ENCODE measurements around the gene PRPF40A. TPM values are rescaled to one million over a fixed set of nuclear protein-coding genes. Genes with fewer than 3 reads are reported as not detected.

PRPF40A gene
- total and polyA plus RNA-seq, 2 experiments from 2014 or later, result 86.1 to 112 TPM

GRCh38 chr2:152615177-152615576 is 102.1 kb downstream of the PRPF40A start:
- peaks cover 13% of the 10 kb centered on the region; the same call in 1 of the 2 replicates for H3K36me3 ChIP-seq (ENCODE audit: low read depth)
- no peaks in the 10 kb centered on the region for H3F3A ChIP-seq (ENCODE audit: insufficient read depth)
- no peak overlapping the region for H3K9ac ChIP-seq
- H3K4me2 ChIP-seq (ENCODE audit: unreplicated experiment), result no peak overlapping the region
- H3K4me3 ChIP-seq, result no peak overlapping the region
- H2AFZ ChIP-seq, result no peak overlapping the region
- H3K27ac ChIP-seq, result no peak overlapping the region
- WGBS, 2 experiments (ENCODE audit: low coverage in 1 of 2, low lambda C conversion rate in 2 of 2, missing lambda C conversion rate in 2 of 2), result 88 to 90% methylated on average over 5 of the region's 5 CpGs
- no peak for TF ChIP-seq EZH2 (IDR thresholded peaks at IDR 0.05; ENCODE audit: insufficient read depth, poor library complexity, severe bottlenecking)
- no peak for TF ChIP-seq EZH2phosphoT487 (IDR thresholded peaks at IDR 0.05; ENCODE audit: insufficient read depth, low read depth)
- H3K9me3 ChIP-seq (ENCODE audit: low read depth), result no peaks in the 10 kb centered on the region
- no peaks in the 10 kb centered on the region for H3K27me3 ChIP-seq (replicated peaks; ENCODE audit: insufficient read depth)
- peaks cover 18% of the 10 kb centered on the region for H3K4me1 ChIP-seq (ENCODE audit: insufficient read depth)
- H4K20me1 ChIP-seq (ENCODE audit: insufficient read depth), result no peaks in the 10 kb centered on the region
- no peak for DNase-seq
- H3K9me2 ChIP-seq (ENCODE audit: insufficient read depth), result no peaks in the 10 kb centered on the region
- H3K79me2 ChIP-seq (ENCODE audit: insufficient read depth), result no peaks in the 10 kb centered on the region
- in situ Hi-C loops (cut with MboI), result no loop called here

DNA sequence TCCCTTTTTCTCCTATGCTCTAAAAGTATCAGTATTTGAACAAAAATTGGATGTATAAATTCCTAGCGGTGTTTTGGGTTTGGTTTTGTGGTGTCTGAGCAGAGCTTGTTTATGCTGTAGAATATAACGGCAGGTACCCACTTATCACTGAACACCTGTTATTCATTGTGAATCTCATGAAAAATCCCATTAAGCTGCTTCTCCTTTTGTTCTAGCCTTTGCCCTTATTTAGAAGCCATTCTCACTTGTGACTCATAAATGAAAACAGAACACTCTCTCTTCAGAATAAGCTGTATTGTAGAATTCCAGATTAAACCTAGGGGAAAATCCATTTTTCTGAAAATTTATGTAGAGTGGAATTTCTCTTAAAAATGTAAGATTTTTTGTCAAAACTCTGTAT is 104.0 kb downstream of the PRPF40A start:
- Histone ChIP-seq H3K79me2 (ENCODE audit: insufficient read depth) (no peaks in the 10 kb centered on the region), H3K4me3 (no peak overlapping the region), H3K4me1 (ENCODE audit: insufficient read depth) (peaks cover 18% of the 10 kb centered on the region), H3K27ac (no peak overlapping the region), H3F3A (ENCODE audit: insufficient read depth) (no peaks in the 10 kb centered on the region), H3K4me2 (ENCODE audit: unreplicated experiment) (peak overlapping the region; percentile 24), H3K9me2 (ENCODE audit: insufficient read depth) (no peaks in the 10 kb centered on the region), H3K27me3 (replicated peaks; ENCODE audit: insufficient read depth) (no peaks in the 10 kb centered on the region), H2AFZ (no peak overlapping the region), H3K36me3 (ENCODE audit: low read depth) (peaks cover 7% of the 10 kb centered on the region; the same call in 1 of the 2 replicates), H3K9me3 (ENCODE audit: low read depth) (no peaks in the 10 kb centered on the region), H4K20me1 (ENCODE audit: insufficient read depth) (no peaks in the 10 kb centered on the region), H3K9ac (no peak overlapping the region)
- in situ Hi-C loops (cut with MboI), result no loop called here
- TF ChIP-seq EZH2 (IDR thresholded peaks at IDR 0.05; ENCODE audit: insufficient read depth, poor library complexity, severe bottlenecking), result no peak
- no peak for TF ChIP-seq EZH2phosphoT487 (IDR thresholded peaks at IDR 0.05; ENCODE audit: insufficient read depth, low read depth)
- WGBS, 2 experiments (ENCODE audit: low coverage in 1 of 2, low lambda C conversion rate in 2 of 2, missing lambda C conversion rate in 2 of 2), result 69 to 79% methylated on average over 2 of the region's 2 CpGs
- DNase-seq, result peak; percentile 41

DNA sequence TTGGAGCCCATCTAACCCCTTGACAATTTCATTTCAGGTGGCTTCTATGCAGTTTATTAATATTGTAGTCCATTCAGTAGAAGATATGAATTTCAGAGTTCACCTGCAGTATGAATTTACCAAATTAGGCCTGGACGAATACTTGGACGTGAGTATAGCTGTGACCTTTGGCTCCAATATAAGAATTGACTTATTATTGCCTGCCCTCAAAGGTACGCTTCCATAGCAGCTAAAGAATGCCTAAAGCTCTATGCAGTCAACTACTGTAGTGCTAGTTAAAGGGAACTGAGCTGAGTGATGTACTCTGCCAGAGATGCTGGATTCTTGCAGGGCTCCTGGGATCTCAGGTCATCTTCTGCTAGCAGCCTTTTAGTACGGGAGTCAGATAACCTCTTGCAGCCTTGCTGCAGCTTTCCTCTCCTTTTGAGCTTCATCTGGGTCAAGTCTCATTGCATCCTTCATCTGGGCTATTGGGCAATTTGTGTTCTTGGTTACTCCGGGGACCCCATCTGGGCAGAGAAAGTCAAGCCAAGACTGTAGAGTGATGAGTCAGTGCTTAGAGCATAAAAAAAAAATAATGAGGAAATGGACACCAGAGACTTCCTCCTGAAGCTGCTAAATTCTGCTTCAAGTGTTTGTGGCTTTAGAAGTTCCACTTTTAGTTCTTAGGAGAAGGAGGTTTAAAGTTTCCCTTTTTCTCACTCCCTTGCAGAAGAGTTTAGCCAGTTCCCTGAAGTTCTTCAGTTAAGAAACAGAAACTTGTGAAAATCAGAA is 105.6 kb downstream of the PRPF40A start:
- Histone ChIP-seq H3K9ac (no peak overlapping the region), H3K36me3 (ENCODE audit: low read depth) (no peaks in the 10 kb centered on the region), H4K20me1 (ENCODE audit: insufficient read depth) (no peaks in the 10 kb centered on the region), H3K27ac (no peak overlapping the region), H3K9me2 (ENCODE audit: insufficient read depth) (no peaks in the 10 kb centered on the region), H2AFZ (no peak overlapping the region), H3K9me3 (ENCODE audit: low read depth) (no peaks in the 10 kb centered on the region), H3K4me1 (ENCODE audit: insufficient read depth) (peaks cover 21% of the 10 kb centered on the region), H3F3A (ENCODE audit: insufficient read depth) (no peaks in the 10 kb centered on the region), H3K4me3 (no peak overlapping the region), H3K27me3 (replicated peaks; ENCODE audit: insufficient read depth) (no peaks in the 10 kb centered on the region), H3K79me2 (ENCODE audit: insufficient read depth) (no peaks in the 10 kb centered on the region), H3K4me2 (ENCODE audit: unreplicated experiment) (no peak overlapping the region)
- WGBS, 2 experiments (ENCODE audit: low coverage in 1 of 2, low lambda C conversion rate in 2 of 2, missing lambda C conversion rate in 2 of 2), result 57 to 60% methylated on average over 5 of the region's 5 CpGs
- peak; percentile 79 for DNase-seq
- TF ChIP-seq EZH2 (IDR thresholded peaks at IDR 0.05; ENCODE audit: insufficient read depth, poor library complexity, severe bottlenecking) (no peak), EZH2phosphoT487 (IDR thresholded peaks at IDR 0.05; ENCODE audit: insufficient read depth, low read depth) (no peak)
- in situ Hi-C loops (cut with MboI), result no loop called here

DNA sequence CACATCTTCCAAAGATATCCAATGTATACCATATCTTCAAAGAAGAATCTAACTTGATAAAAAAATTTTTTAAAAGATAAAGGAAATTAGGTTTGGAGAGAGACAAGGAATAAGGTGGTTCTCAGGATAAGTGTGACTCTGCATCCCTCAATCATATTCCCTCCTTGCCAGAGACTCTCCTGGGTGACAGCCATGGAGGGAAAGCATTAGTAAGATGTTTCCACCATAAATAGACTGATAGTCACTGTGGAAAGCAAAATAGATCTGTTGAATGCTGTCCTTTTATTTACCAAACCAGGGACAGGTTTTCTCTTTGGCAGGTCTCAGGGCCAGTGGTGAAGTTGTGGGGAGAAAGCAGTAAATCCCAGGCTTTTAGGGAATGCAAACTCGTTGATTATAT is 107.6 kb downstream of the PRPF40A start:
- H3K4me2 ChIP-seq (ENCODE audit: unreplicated experiment), result no peak overlapping the region
- TF ChIP-seq EZH2 (IDR thresholded peaks at IDR 0.05; ENCODE audit: insufficient read depth, poor library complexity, severe bottlenecking) (no peak), EZH2phosphoT487 (IDR thresholded peaks at IDR 0.05; ENCODE audit: insufficient read depth, low read depth) (no peak)
- in situ Hi-C loops (cut with MboI), result no loop called here
- H3K9ac ChIP-seq, result no peak overlapping the region
- no peaks in the 10 kb centered on the region for H3K9me2 ChIP-seq (ENCODE audit: insufficient read depth)
- H3K4me3 ChIP-seq, result no peak overlapping the region
- DNase-seq, result no peak
- 0 out of 2 replicates have a peak, but pooled peaks cover 6% of the 10 kb centered on the region for H3F3A ChIP-seq (ENCODE audit: insufficient read depth)
- H4K20me1 ChIP-seq (ENCODE audit: insufficient read depth), result no peaks in the 10 kb centered on the region
- H3K27me3 ChIP-seq (replicated peaks; ENCODE audit: insufficient read depth), result no peaks in the 10 kb centered on the region
- H3K9me3 ChIP-seq (ENCODE audit: low read depth), result no peaks in the 10 kb centered on the region
- no peak overlapping the region for H3K27ac ChIP-seq
- no peak overlapping the region for H2AFZ ChIP-seq
- H3K79me2 ChIP-seq (ENCODE audit: insufficient read depth), result no peaks in the 10 kb centered on the region
- no peaks in the 10 kb centered on the region for H3K36me3 ChIP-seq (ENCODE audit: low read depth)
- H3K4me1 ChIP-seq (ENCODE audit: insufficient read depth), result peaks cover 34% of the 10 kb centered on the region
- WGBS, 2 experiments (ENCODE audit: low coverage in 1 of 2, low lambda C conversion rate in 2 of 2, missing lambda C conversion rate in 2 of 2), result 13 to 22% methylated on average over 1 of the region's 1 CpG
